ENCODE results near the gene PLIN1.

PLIN1 gene

GRCh38 chr15:89679212-89679611 is at the start of gene PLIN1:
Gene PLIN1 (minus strand): TSS chr15:89679367. CDS start chr15:89677489, 1,878 bp downstream.
- TF ChIP-seq, protein P1, sequence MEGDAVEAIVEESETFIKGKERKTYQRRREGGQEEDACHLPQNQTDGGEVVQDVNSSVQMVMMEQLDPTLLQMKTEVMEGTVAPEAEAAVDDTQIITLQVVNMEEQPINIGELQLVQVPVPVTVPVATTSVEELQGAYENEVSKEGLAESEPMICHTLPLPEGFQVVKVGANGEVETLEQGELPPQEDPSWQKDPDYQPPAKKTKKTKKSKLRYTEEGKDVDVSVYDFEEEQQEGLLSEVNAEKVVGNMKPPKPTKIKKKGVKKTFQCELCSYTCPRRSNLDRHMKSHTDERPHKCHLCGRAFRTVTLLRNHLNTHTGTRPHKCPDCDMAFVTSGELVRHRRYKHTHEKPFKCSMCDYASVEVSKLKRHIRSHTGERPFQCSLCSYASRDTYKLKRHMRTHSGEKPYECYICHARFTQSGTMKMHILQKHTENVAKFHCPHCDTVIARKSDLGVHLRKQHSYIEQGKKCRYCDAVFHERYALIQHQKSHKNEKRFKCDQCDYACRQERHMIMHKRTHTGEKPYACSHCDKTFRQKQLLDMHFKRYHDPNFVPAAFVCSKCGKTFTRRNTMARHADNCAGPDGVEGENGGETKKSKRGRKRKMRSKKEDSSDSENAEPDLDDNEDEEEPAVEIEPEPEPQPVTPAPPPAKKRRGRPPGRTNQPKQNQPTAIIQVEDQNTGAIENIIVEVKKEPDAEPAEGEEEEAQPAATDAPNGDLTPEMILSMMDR (IDR thresholded peaks at IDR 0.05; ENCODE audit: borderline replicate concordance, control extremely low read depth, extremely low read depth, insufficient read depth, missing control alignments), result no peak
- in situ Hi-C loops (cut with MboI; ENCODE audit: low sequenced_read_pairs, unreplicated experiment), result no loop called here
- DNase-seq (ENCODE audit: low spot score), result no peak

DNA sequence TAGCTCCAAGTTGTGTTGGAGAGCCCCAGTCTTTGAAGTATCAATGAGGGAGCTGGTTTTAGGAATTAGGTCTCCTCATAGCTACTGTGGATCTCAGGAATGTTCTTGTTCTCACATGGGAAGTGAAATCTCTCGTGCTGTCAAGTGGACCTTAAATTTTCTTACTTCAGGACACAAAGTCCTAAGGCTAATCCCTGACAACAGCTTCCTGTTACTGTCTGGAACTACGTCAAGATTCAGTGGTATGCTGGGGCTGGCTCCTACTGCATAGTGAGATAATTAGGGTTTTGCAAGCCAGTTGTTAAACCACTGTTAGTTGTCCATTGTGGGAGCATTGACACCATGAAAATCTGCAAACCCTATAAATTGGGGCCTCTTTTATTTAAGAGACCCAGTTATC is 49.1 kb upstream of the PLIN1 start:
- TF ChIP-seq, protein P1 (IDR thresholded peaks at IDR 0.05; ENCODE audit: borderline replicate concordance, control extremely low read depth, extremely low read depth, insufficient read depth, missing control alignments), result no peak
- no peak for DNase-seq (ENCODE audit: low spot score)
- in situ Hi-C loops (cut with MboI; ENCODE audit: low sequenced_read_pairs, unreplicated experiment), result no loop called here

GRCh38 chr15:89725064-89725463 is 45.9 kb upstream of the PLIN1 start:
- DNase-seq (ENCODE audit: low spot score), result no peak
- TF ChIP-seq, protein P1 (IDR thresholded peaks at IDR 0.05; ENCODE audit: borderline replicate concordance, control extremely low read depth, extremely low read depth, insufficient read depth, missing control alignments), result no peak
- in situ Hi-C loops (cut with MboI; ENCODE audit: low sequenced_read_pairs, unreplicated experiment), result no loop called here

GRCh38 chr15:89724621-89725020 is 45.5 kb upstream of the PLIN1 start:
- TF ChIP-seq, protein P1 (IDR thresholded peaks at IDR 0.05; ENCODE audit: borderline replicate concordance, control extremely low read depth, extremely low read depth, insufficient read depth, missing control alignments), result no peak

DNA sequence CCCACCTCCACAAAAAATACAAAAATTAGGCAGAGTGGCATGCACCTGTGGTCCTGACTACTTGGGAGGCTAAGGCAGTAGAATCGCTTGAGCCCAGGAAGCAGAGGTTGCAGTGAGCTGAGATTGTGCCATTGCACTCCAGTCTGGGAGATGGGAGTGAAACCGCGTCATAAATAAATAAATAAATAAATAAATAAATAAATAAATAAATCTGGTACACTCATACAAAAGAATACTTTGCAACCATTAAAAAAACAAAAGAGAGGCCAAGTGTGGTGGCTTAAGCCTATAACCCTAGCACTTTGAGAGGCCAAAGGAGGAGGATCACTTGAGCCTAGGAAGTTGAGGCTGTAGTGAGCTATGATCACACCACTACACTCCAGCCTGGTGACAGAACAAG is 43.9 kb upstream of the PLIN1 start:
- TF ChIP-seq, protein P1 (IDR thresholded peaks at IDR 0.05; ENCODE audit: borderline replicate concordance, control extremely low read depth, extremely low read depth, insufficient read depth, missing control alignments), result no peak
- DNase-seq (ENCODE audit: low spot score), result no peak
- in situ Hi-C loops (cut with MboI; ENCODE audit: low sequenced_read_pairs, unreplicated experiment), result no loop called here

More at GRCh38 chr15:89724621-89725020, 45.5 kb upstream of the PLIN1 start:
- in situ Hi-C loops (cut with MboI; ENCODE audit: low sequenced_read_pairs, unreplicated experiment), result no loop called here
- no peak for DNase-seq (ENCODE audit: low spot score)

DNA sequence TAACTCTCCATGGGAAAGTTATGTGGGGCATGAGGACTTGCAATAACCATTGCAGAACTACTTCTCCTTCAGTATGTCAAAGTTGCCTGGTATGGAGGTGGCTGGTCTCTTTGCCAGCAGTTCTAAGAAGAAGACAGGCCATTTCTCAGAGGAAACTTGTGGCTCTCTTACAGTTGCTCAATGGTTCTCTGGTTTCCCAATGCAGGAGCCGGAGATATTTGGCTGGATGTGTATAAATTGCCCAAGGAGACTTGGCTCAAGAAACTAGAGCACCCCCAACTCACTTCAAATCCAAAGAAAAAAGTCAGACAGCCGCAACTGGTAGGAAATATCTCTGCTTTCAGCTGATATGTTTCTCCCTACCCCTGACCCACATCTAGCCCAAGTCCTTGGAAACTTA is 35.6 kb upstream of the PLIN1 start:
- in situ Hi-C loops (cut with MboI; ENCODE audit: low sequenced_read_pairs, unreplicated experiment), result no loop called here
- TF ChIP-seq, protein P1 (IDR thresholded peaks at IDR 0.05; ENCODE audit: borderline replicate concordance, control extremely low read depth, extremely low read depth, insufficient read depth, missing control alignments), result no peak
- DNase-seq (ENCODE audit: low spot score), result no peak

DNA sequence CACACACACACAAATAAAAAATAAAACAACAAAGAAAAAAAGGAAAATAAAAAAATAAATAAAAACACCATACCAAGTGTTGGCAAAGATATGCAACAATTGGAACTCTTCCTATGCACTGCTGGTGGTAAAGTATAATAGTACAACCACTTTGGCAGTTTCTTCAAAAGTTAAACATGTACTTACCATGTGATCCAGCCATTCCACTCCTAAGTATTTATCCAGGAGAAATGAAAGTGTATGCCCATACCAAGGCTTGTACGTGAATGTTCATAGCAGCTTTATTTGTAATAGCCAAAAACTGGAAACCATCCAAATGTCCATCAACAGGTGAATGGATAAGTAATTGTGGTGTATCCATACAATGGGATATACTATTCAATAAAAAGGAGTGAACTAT is 28.4 kb upstream of the PLIN1 start:
- TF ChIP-seq, protein P1 (IDR thresholded peaks at IDR 0.05; ENCODE audit: borderline replicate concordance, control extremely low read depth, extremely low read depth, insufficient read depth, missing control alignments), result no peak
- in situ Hi-C loops (cut with MboI; ENCODE audit: low sequenced_read_pairs, unreplicated experiment), result no loop called here
- DNase-seq (ENCODE audit: low spot score), result no peak
